Measurements from ENCODE around the gene FCER1G. TPM values are rescaled to one million over a fixed set of nuclear protein-coding genes. Genes with fewer than 3 reads are reported as not detected.

Gene FCER1G
- total and polyA plus RNA-seq, 2 of the 4 experiments (the other 2 are of a cell fraction): 0.44 TPM; not detected in 1

DNA sequence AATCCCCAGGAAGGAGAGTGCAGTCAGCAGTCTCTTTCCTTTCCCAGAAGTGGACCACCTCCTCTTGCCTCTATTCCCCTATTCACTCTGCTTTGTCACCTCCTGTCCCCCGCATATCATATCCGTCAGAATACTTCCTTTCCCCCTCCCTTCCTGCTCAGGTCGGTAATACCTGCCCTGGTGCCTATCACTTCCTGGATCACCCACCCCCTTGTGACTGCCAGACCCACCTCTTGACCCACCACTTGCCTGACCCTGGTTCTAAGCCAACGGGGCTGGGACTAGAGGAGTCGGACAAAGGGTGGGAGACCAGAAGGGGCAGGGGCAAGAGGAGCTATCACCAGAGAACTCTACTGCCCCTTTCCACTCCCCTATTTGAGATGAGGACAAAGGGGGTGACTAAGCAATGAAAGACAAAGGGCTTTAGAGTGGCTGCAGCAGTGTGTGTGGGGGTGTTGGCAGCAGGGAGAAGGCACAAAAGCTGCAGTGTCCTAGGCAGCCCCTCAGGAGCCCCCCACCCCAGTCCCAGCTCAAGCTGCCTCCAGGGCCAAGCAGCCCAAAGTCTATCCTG lies 14.6 kb upstream of the FCER1G start (continued):
- TF ChIP-seq USF2 (IDR thresholded peaks at IDR 0.05; ENCODE audit: low read depth, low read length): no peak

DNA sequence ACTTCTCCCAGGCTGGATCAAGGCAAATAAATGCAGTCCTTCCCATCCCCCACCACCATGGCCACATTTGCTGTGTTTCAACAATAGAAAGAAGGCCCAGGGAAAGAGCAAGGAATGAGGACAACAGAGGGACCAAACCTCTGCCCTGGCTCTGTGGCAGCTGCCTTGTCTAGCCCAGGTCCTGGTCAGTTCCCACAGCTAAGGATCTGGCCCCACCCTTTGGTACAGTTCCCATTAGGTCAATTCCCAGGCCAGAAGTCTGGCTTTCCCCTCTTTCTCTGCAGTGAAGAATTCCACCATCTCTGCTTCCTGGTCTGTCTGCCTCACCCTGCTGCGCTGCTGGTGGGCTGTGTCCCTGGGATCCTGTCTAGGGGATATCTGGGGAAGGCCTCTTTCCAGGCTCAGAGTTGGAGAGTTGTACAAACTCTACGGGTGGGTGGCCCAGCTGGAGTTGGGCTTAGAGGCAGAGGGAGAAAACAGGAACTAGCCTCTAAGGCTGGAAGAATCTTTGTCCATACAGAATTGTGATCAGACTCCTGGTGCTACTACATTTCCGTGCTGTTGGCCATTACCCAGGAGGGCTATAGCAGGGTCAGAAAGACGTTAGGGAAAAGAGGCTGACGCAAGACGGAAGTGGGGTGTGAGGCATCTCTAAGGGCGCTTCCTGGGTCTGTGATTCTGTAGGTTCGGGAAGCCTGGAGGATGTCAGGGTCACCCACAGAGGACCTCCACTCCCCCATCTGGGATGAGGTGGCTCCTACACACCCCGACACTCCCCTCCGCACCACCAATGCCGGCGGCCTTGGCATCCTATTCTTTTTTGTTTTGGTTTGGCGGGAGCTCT lies 13.9 kb upstream of the FCER1G start:
- Histone ChIP-seq H3K14ac (replicated peaks; ENCODE audit: low read depth, low read length) (peak overlapping the region; percentile 99), H2BK20ac (ENCODE audit: low read depth, low read length) (peak overlapping the region; percentile 66), H2AFZ (replicated peaks; ENCODE audit: low read length, poor library complexity) (peak overlapping the region; percentile 98), H3K27me3 (ENCODE audit: control insufficient read depth, insufficient read depth, low read length) (no peaks in the 10 kb centered on the region), H3K79me1 (ENCODE audit: low read depth in 1 of 2, low read length in 2 of 2) (peaks cover 14 to 32% of the 10 kb centered on the region in 2 experiments), H3K4me3 (ENCODE audit: insufficient read depth, low read depth, low read length) (peak overlapping the region; percentile 33; the same call in 1 of the 2 replicates), H2AK9ac (replicated peaks; ENCODE audit: low read depth, low read length, poor library complexity) (peak overlapping the region; percentile 94), H3K56ac (ENCODE audit: extremely low read depth, insufficient read depth, low read length) (peak overlapping the region; percentile 63; the same call in 1 of the 2 replicates), H2BK5ac (ENCODE audit: low read depth, low read length, poor library complexity, severe bottlenecking) (peak overlapping the region; percentile 90), H2BK120ac (ENCODE audit: low read depth, low read length) (peak overlapping the region; percentile 95), H4K8ac (ENCODE audit: low read depth in 2 of 2, low read length in 2 of 2) (peak overlapping the region; percentile 85 to 96), H3K23ac (ENCODE audit: low read depth, low read length) (peak overlapping the region; percentile 74; the same call in 1 of the 2 replicates), H3K27ac (ENCODE audit: insufficient read depth, low read length) (peak overlapping the region; percentile 88), H4K91ac (ENCODE audit: insufficient read depth, low read depth, low read length) (peak overlapping the region; percentile 98), H3K9me1 (ENCODE audit: insufficient read depth, low read length) (peaks cover 24% of the 10 kb centered on the region), H3K9ac (ENCODE audit: low read depth, low read length) (peak overlapping the region; percentile 79), H4K5ac (ENCODE audit: low read depth, low read length) (peak overlapping the region; percentile 84), H3K4ac (ENCODE audit: low read depth, low read length) (peak overlapping the region; percentile 94), H3K18ac (ENCODE audit: low read depth, low read length) (peak overlapping the region; percentile 67), H3K9me3 (ENCODE audit: control insufficient read depth, insufficient read depth, low read length) (no peaks in the 10 kb centered on the region), H3K36me3 (ENCODE audit: control insufficient read depth, insufficient read depth, low read length) (peaks cover 6% of the 10 kb centered on the region; the same call in 1 of the 2 replicates), H3K4me2 (ENCODE audit: low read depth, low read length) (peak overlapping the region; percentile 74), H2AK5ac (ENCODE audit: low read depth, low read length) (peak overlapping the region; percentile 94), H4K20me1 (ENCODE audit: insufficient read depth, low read length) (peaks cover under 1% of the 10 kb centered on the region; the same call in 1 of the 2 replicates), H2BK15ac (ENCODE audit: low read depth, low read length) (peak overlapping the region; percentile 59; the same call in 2 of the 3 replicates), H3K4me1 (ENCODE audit: control insufficient read depth, insufficient read depth, low read length) (peaks cover 31% of the 10 kb centered on the region)
- ATAC-seq (ENCODE audit: low read depth): no peak
- in situ Hi-C loops (cut with MboI; ENCODE audit: low sequenced_read_pairs) (no loop called here), intact Hi-C loops (cut with micrococcal nuclease) (no loop called here), dilution Hi-C loops (cut with HindIII; ENCODE audit: low sequenced_read_pairs, unreplicated experiment) (no loop called here)
- ChIA-PET POLR2A (ENCODE audit: unreplicated experiment) (interaction anchor here (0.5 to 0.9 kb wide), 2 partner anchors 24 to 73 kb away, joined by 3 to 4 read pairs; partner anchors contain the start of gene TOMM40L), CTCF (interaction anchor here (0.5 to 3.0 kb wide), 5 partner anchors 9 to 185 kb away, joined by 3 to 19 read pairs (median 3); partner anchors contain the start of gene TOMM40L)
- no TSS peak for BruUV-seq (replicated peaks)
- DNase-seq: peak; percentile 69
- WGBS, 2 experiments (ENCODE audit: extremely low coverage in 2 of 2, insufficient read length in 1 of 2): 8% methylated on average over 2 of the region's 13 CpGs; no CpG with 5 or more reads in 1 of the 2 experiments
- TF ChIP-seq CEBPB (IDR thresholded peaks at IDR 0.05; ENCODE audit: low read depth, low read length) (peak; percentile 49; the same call in 1 of the 2 replicates), MAZ (IDR thresholded peaks at IDR 0.05; ENCODE audit: borderline replicate concordance, low read depth, low read length) (no peak)

Data from IMR-90 (cell line).